Neural cell (in vitro differentiated cells): ENCODE measurements around the gene ADD1.

Experiments
- CTCF ChIP-seq: fragments of 450-650 bp; IDR thresholded peaks from 2 replicates; pipeline ENCODE4 v1.5.1; 2014; ENCODE audit warnings: antibody characterized with exemption, mild to moderate bottlenecking, moderate library complexity; ENCODE audit not compliant: poor library complexity, severe bottlenecking
- EP300 ChIP-seq: fragments of 450-650 bp; conservative IDR thresholded peaks from 2 replicates; pipeline ENCODE4 v1.6.1; 2014; ENCODE audit warnings: antibody characterized with exemption, mild to moderate bottlenecking, moderate library complexity; ENCODE audit not compliant: poor library complexity, severe bottlenecking
- EZH2 ChIP-seq: fragments of 200-600, 300-800 bp; shearing (Covaris generic), sonication (generic); IDR thresholded peaks from 2 replicates; pipeline ENCODE4 v1.6.1; 2014; ENCODE audit warnings: antibody characterized with exemption, low read length, borderline replicate concordance, mild to moderate bottlenecking; ENCODE audit not compliant: insufficient read depth, poor library complexity, severe bottlenecking
- MXI1 ChIP-seq: fragments of 450-650 bp; conservative IDR thresholded peaks from 2 replicates; pipeline ENCODE4 v1.6.1; 2014; ENCODE audit warnings: antibody characterized with exemption, mild to moderate bottlenecking; ENCODE audit not compliant: poor library complexity, severe bottlenecking
- POLR2AphosphoS5 ChIP-seq: IDR thresholded peaks from 2 replicates; pipeline ENCODE4 v1.6.1; 2012
- RAD21 ChIP-seq: fragments of 450-650 bp; conservative IDR thresholded peaks from 2 replicates; pipeline ENCODE4 v1.6.1; 2014; ENCODE audit warnings: antibody characterized with exemption, mild to moderate bottlenecking, moderate library complexity
- REST ChIP-seq: IDR thresholded peaks from 2 replicates; pipeline ENCODE4 v1.6.1; 2012; ENCODE audit warnings: borderline replicate concordance
- SMC3 ChIP-seq: fragments of 450-650 bp; conservative IDR thresholded peaks from 2 replicates; pipeline ENCODE4 v1.6.1; 2014; ENCODE audit warnings: antibody characterized with exemption, mild to moderate bottlenecking, moderate library complexity; ENCODE audit not compliant: poor library complexity
- TAF1 ChIP-seq: IDR thresholded peaks from 2 replicates; pipeline ENCODE4 v1.6.1; 2012; ENCODE audit warnings: low read depth

- TF ChIP-seq EZH2, result no peak
- TF ChIP-seq SMC3, result no peak
- no peak for TF ChIP-seq RAD21
- no peak for TF ChIP-seq CTCF
- no peak for TF ChIP-seq EP300
- TF ChIP-seq REST, result no peak
- no peak for TF ChIP-seq TAF1
- TF ChIP-seq POLR2AphosphoS5, result no peak
- TF ChIP-seq MXI1, result no peak
Measured at GRCh38 chr4:2836391-2836859, 7.2 kb upstream of the ADD1 start.
